ENCODE measurements around the gene TNS3. TPM values are rescaled to one million over a fixed set of nuclear protein-coding genes. Genes with fewer than 3 reads are reported as not detected.
"Not testable (repeated sequence)": the region's sequence is repeated elsewhere in the genome, so short reads cannot be mapped to it uniquely, and the experiment has no call there.

Gene TNS3
- total RNA-seq, 4 donors from 2014 or later: 70.9 to 112 (median 98.6) TPM

DNA sequence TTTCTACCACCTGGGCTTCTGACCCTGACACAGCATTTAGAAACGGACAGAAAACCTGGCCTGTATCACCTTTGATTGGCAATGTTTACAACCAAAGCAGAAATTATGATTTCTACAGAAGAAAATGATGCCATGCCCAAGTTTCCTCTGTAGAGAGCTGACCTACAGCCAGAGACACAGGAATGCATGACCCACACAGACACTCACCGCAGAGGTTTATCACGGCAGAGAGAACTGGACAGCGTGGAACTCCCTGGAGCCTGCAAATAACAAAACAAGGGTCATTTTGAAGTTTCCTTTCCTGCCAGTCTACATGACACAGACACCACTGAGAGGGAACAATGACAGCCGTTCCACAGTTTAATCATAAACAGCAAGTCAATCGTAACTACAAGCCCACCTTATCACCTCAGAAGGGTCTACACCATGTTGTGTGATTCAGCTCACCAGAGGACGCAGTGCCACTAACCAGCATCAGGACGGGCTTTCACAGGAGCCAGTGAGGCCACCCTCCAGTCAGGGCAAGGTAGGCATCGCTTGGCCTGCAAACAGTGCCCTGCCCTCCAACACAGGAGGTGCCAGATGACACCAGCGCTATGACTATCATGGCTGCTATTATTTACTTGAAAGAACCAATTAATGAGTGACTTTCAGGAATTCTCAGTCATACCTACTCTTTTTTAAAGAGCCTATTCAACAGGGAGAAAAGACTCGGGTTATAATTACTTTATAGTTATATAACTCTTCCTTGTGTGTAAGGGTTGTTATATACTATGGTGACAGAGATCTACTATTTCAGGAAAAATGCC, 139.9 kb downstream of the TNS3 start:
- ATAC-seq (ENCODE audit: low FRiP score) (no peak), DNase-seq (ENCODE audit: low spot score) (no peak)
- TF ChIP-seq, protein P1, sequence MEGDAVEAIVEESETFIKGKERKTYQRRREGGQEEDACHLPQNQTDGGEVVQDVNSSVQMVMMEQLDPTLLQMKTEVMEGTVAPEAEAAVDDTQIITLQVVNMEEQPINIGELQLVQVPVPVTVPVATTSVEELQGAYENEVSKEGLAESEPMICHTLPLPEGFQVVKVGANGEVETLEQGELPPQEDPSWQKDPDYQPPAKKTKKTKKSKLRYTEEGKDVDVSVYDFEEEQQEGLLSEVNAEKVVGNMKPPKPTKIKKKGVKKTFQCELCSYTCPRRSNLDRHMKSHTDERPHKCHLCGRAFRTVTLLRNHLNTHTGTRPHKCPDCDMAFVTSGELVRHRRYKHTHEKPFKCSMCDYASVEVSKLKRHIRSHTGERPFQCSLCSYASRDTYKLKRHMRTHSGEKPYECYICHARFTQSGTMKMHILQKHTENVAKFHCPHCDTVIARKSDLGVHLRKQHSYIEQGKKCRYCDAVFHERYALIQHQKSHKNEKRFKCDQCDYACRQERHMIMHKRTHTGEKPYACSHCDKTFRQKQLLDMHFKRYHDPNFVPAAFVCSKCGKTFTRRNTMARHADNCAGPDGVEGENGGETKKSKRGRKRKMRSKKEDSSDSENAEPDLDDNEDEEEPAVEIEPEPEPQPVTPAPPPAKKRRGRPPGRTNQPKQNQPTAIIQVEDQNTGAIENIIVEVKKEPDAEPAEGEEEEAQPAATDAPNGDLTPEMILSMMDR (IDR thresholded peaks at IDR 0.05): no peak

DNA sequence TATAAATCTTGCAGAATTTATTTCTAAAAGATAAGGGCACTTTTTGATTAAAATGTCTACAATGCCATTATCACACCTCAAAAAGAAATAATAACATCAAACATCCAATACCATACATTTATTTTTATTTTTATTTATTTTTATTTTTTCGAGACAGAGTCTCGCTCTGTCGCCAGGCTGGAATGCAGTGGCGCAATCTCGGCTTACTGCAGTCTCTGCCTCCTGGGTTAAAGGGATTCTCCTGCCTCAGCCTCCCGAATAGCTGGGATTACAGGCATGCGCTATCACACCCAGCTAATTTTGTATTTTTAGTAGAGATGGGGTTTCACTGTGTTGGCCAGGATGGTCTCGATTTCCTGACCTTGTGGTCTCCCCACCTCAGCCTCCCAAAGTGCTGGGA, 140.9 kb downstream of the TNS3 start:
- not testable (repeated sequence) for ATAC-seq (ENCODE audit: low FRiP score)

DNA sequence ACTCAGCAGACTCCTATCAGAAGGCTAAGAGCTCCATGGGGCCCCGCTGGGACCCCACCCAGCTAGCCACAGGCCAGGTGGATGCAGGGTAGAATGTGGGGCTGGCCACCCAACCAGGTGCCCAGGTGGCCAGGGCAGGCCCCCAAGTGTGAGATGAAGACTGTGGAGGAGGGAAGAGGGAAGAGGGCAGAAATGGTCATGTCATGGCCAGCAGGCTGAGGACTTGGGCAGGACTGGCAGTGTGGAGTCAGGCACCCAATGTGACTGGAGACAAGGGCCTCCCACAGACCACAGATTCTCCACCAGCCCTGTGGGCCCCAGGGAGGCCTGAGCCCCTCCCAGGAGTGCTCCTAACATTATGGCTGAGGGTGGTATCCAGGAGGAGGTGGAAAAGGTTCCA, 141.6 kb downstream of the TNS3 start:
- ATAC-seq (ENCODE audit: low FRiP score) (no peak), DNase-seq (ENCODE audit: low spot score) (no peak)
- TF ChIP-seq, protein P1 (IDR thresholded peaks at IDR 0.05): no peak

More for the DNA sequence above, 140.9 kb downstream of the TNS3 start:
- not testable (repeated sequence) for DNase-seq (ENCODE audit: low spot score)

DNA sequence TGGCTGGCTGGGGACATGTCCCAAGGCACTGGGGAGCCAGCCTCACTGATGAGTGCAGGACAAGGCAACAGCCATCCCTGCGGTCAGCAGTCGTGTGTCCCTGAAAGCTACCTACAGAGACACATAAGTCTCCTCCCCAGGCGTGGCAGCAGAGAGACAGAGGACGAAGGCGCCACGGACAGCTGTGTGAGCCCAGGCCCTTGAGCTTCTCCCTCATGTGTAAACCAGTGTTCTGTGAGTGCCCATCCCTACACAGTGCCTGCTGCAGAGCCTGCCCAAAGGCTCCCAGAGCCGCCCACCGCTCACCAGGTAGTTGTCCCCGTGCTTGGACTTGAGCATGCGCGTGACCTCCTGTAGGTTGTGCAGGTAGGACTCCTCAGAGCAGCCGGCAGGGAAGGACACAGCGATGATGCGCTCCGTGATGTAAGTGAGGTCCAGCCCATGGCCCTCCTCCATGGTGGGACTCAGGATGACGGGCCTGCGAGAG, 142.7 kb downstream of the TNS3 start:
- TF ChIP-seq, protein P1 (IDR thresholded peaks at IDR 0.05): no peak
- ATAC-seq (ENCODE audit: low FRiP score): no peak
- DNase-seq (ENCODE audit: low spot score): peak; percentile 7

DNA sequence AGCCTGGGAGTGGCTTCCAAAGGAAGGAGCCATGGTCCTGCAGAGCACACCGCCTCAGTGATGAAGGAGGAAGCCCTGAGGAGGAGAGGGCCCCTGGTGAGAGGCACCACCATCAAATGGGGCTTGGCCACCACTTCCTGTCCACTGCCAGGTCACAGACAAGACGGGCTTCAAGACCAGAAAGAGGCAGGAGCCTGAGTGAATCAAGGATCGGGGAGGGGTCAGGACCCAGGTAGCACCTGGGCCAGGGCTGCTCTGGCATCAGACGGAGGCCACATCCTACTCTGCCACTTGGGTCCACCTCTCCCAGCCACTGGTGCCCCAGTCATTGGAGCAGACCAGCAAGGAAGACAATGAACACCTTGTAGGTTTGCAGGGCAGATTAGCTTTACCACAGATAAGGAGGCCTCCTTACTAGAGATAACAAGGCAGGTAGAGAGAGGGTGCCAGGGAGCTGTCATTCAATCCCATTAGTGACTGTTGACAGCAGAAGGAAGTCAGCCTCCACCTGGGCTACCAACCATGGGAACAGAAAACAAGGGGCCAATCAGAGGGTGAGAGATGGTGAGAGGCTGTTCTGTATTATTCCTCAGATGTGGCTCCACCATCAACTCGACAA, 143.4 kb downstream of the TNS3 start:
- ATAC-seq (ENCODE audit: low FRiP score): no peak
- DNase-seq (ENCODE audit: low spot score): peak; percentile 2

DNA sequence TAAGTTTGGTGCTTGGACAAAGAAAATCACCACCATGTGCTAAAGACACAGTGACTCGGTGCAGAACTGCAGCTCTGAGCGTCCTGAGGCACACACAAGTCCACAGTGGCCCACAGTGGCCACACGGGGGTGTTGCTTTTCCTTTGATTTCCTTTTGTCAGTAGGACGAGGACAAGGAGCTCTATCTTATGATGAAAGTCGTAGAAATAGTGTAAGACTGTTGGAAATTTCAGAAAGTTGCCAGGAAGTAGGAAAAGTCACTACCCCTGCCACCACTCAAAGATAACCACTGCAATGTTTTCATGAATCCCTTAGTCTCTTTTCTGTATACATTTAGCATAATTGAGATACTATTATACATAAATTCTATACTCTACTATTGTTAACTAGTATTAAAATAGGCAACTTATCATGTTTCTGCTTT, 146.0 kb downstream of the TNS3 start:
- ATAC-seq (ENCODE audit: low FRiP score): peak; percentile 47
- DNase-seq (ENCODE audit: low spot score): peak; percentile 19

More for the DNA sequence above, 143.4 kb downstream of the TNS3 start:
- TF ChIP-seq, protein P1 (IDR thresholded peaks at IDR 0.05): no peak

DNA sequence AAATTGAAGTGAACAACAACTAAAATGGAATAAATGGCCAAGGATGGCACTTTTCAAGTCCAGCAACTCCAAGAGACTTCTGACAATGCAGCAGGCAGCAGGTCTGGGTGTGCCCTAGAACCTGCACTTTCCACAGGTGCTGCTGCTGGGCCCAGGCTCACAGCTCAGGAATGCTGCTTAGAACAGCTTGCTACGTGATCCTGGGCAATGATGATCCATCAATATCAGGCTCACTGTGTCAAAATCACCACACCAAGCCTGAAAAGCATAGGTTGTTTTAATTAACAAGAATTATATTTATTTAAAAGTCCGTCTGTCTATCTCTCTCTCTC, 148.4 kb downstream of the TNS3 start:
- ATAC-seq (ENCODE audit: low FRiP score): peak; percentile 32
- DNase-seq (ENCODE audit: low spot score): no peak
- TF ChIP-seq, protein P1 (IDR thresholded peaks at IDR 0.05): no peak

More for the DNA sequence above, 146.0 kb downstream of the TNS3 start:
- TF ChIP-seq, protein P1 (IDR thresholded peaks at IDR 0.05): no peak

Data from omental fat pad (tissue), 4 donors.